ENCODE measurements around the gene FAM131B. TPM values are rescaled to one million over a fixed set of nuclear protein-coding genes. Genes with fewer than 3 reads are reported as not detected.

Gene FAM131B
- total RNA-seq, 1 donor from 2014 or later: 3.1 TPM

GRCh38 chr7:143401265-143401664 lies 38.8 kb upstream of the FAM131B start:
- peaks cover 9% of the 10 kb centered on the region for H3K27me3 Mint-ChIP-seq (ENCODE audit: low read depth)
- H3K9me3 Mint-ChIP-seq (ENCODE audit: low read depth): no peaks in the 10 kb centered on the region
- H3K36me3 Mint-ChIP-seq (ENCODE audit: low read depth): no peaks in the 10 kb centered on the region
- H3K27ac Mint-ChIP-seq (ENCODE audit: unreplicated experiment): no peak overlapping the region
- H3K4me1 Mint-ChIP-seq (ENCODE audit: low read depth): no peaks in the 10 kb centered on the region
- no peak for TF ChIP-seq CTCF (IDR thresholded peaks at IDR 0.05)
- no peak overlapping the region for H3K4me3 Mint-ChIP-seq (ENCODE audit: unreplicated experiment)
- DNase-seq (ENCODE audit: low spot score): peak; percentile 88

DNA sequence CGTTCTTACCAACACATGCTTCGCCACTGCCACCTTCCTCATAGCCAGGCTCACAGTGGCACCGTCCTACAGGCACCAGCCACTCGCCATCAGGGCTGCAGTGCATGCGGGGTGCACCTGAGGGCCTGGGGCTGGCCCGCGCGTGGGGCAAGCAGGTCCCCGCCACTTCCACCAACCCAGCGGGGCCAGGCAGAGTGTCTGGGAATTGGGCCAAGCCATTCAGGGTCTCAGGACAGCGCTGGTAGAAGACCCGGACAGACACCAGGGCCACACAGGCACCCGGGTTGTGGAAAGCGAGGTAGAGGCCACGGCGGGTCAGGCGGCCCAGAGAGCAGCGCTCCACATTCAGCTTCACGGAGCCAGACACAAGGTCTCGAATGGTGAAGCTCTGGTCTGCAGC lies 37.1 kb upstream of the FAM131B start:
- no peak for TF ChIP-seq CTCF (IDR thresholded peaks at IDR 0.05)
- Mint-ChIP-seq H3K4me1 (ENCODE audit: low read depth) (no peaks in the 10 kb centered on the region), H3K4me3 (ENCODE audit: unreplicated experiment) (no peak overlapping the region), H3K27ac (ENCODE audit: unreplicated experiment) (no peak overlapping the region), H3K27me3 (ENCODE audit: low read depth) (peaks cover 7% of the 10 kb centered on the region), H3K36me3 (ENCODE audit: low read depth) (no peaks in the 10 kb centered on the region), H3K9me3 (ENCODE audit: low read depth) (no peaks in the 10 kb centered on the region)
- no peak for DNase-seq (ENCODE audit: low spot score)

DNA sequence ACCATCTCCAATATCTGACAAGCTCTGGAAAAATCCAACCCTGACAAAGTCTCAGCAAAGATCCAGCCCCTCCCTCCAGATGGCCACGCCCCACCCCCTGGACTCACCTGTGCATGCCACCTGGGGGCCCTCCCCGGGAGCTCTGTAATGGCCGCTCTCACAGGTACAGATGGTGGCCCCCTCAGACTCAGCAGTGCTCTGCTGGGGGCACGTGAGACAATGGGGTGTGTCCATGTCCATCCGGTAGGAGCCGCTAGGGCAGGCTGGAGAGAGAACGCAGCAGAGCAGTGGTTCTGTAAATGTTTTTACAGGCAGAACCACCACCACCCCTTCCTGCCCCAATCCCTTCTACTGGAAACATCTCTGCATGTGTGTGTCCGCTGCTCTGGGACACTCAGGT lies 36.6 kb upstream of the FAM131B start:
- TF ChIP-seq CTCF (IDR thresholded peaks at IDR 0.05): no peak
- H3K27me3 Mint-ChIP-seq (ENCODE audit: low read depth): peaks cover 7% of the 10 kb centered on the region
- DNase-seq (ENCODE audit: low spot score): peak; percentile 83
- H3K36me3 Mint-ChIP-seq (ENCODE audit: low read depth): no peaks in the 10 kb centered on the region
- no peaks in the 10 kb centered on the region for H3K4me1 Mint-ChIP-seq (ENCODE audit: low read depth)
- no peak overlapping the region for H3K4me3 Mint-ChIP-seq (ENCODE audit: unreplicated experiment)
- no peak overlapping the region for H3K27ac Mint-ChIP-seq (ENCODE audit: unreplicated experiment)
- no peaks in the 10 kb centered on the region for H3K9me3 Mint-ChIP-seq (ENCODE audit: low read depth)

DNA sequence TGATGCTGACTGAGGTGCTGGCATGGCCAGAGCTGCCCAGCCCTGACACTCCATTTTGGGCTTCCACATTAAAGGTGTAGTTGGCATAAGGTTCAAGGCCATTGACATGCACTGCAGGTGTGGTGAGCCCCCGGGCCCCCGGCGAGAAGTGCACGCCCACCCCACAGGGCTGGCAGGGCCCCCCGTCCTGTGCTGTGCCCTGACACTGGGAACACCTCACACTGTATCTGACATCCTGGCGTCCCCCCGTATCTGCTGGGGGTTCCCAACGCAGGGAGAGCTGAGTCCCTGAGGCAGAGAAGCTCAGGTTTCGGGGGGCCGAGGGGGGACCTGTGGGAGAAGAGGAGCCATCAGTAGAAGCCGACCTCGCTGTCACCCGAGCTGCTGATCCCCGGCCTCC lies 36.1 kb upstream of the FAM131B start:
- no peak overlapping the region for H3K4me3 Mint-ChIP-seq (ENCODE audit: unreplicated experiment)
- peak; percentile 89 for DNase-seq (ENCODE audit: low spot score)
- H3K9me3 Mint-ChIP-seq (ENCODE audit: low read depth): no peaks in the 10 kb centered on the region
- peaks cover 7% of the 10 kb centered on the region for H3K27me3 Mint-ChIP-seq (ENCODE audit: low read depth)
- no peaks in the 10 kb centered on the region for H3K36me3 Mint-ChIP-seq (ENCODE audit: low read depth)
- no peak overlapping the region for H3K27ac Mint-ChIP-seq (ENCODE audit: unreplicated experiment)
- H3K4me1 Mint-ChIP-seq (ENCODE audit: low read depth): no peaks in the 10 kb centered on the region
- TF ChIP-seq CTCF (IDR thresholded peaks at IDR 0.05): no peak

- Mint-ChIP-seq H3K4me3 (ENCODE audit: unreplicated experiment) (no peak overlapping the region), H3K27ac (ENCODE audit: unreplicated experiment) (no peak overlapping the region), H3K36me3 (ENCODE audit: low read depth) (peaks cover 2% of the 10 kb centered on the region), H3K4me1 (ENCODE audit: low read depth) (peaks cover 3% of the 10 kb centered on the region), H3K27me3 (ENCODE audit: low read depth) (peaks cover 7% of the 10 kb centered on the region), H3K9me3 (ENCODE audit: low read depth) (no peaks in the 10 kb centered on the region)
- no peak for DNase-seq (ENCODE audit: low spot score)
- TF ChIP-seq CTCF (IDR thresholded peaks at IDR 0.05): no peak
Observed at GRCh38 chr7:143397710-143398530, 35.4 kb upstream of the FAM131B start.
